ENCODE results near the gene HCN4.

The HCN4 gene

DNA sequence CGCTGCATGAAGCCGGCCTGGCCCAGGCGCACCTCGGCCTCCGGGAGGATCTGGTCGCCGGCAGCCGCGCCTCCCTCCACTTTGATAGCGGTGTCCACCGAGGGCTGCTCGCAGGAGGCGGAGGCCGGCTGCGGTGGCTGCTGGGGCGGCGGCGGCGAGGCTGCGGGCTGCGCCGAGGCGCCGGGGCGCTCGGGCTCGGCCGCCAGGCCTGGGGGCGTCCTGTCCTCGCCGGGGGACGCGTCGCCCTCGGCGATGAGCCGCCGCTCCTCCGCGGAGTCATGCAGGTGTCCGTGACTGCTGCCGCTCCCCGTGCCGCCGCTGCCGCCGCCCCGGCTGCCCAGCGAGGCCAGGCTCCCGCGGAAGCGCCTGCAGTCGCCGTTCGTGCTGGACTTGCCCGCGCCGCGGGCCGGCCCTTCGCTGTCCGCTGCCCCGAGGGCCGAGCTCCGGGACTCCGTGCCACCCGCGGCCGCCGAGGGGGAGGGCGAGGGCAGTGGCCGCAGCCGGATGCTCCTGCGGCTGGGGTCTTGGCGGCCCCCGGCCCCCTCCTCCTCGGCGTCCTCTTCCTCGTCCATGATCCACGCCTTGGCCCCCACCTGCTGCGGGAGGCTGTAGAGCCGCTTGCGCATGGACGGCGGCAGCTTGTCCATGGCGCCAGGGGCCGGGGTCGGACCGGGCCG is 996 bp downstream of the HCN4 start:
- WGBS (ENCODE audit: insufficient coverage, insufficient read length): no CpG with 5 or more reads among the region's 90 CpGs
- Histone ChIP-seq H3K9me3 (ENCODE audit: control insufficient read depth, insufficient read depth, low read length) (no peaks in the 10 kb centered on the region), H3K36me3 (ENCODE audit: control insufficient read depth, insufficient read depth, low read length) (no peaks in the 10 kb centered on the region; the same call in 1 of the 2 replicates), H3K4me1 (ENCODE audit: control insufficient read depth, insufficient read depth, low read length) (peaks cover 14% of the 10 kb centered on the region), H3K27me3 (ENCODE audit: control insufficient read depth, insufficient read depth, low read length) (peaks cover 7% of the 10 kb centered on the region; the same call in 1 of the 2 replicates), H3K4me3 (ENCODE audit: low read length) (peak overlapping the region; percentile 82), H3K27ac (ENCODE audit: low read length) (no peak overlapping the region)
- DNase-seq (ENCODE audit: low read depth, low spot score): no peak

- H3K4me3 ChIP-seq (ENCODE audit: low read length): peak overlapping the region; percentile 82
- H3K27me3 ChIP-seq (ENCODE audit: control insufficient read depth, insufficient read depth, low read length): peaks cover 7% of the 10 kb centered on the region; the same call in 1 of the 2 replicates
These were observed 1.8 kb downstream of the HCN4 start for GRCh38 chr15:73366766-73367623.

DNA sequence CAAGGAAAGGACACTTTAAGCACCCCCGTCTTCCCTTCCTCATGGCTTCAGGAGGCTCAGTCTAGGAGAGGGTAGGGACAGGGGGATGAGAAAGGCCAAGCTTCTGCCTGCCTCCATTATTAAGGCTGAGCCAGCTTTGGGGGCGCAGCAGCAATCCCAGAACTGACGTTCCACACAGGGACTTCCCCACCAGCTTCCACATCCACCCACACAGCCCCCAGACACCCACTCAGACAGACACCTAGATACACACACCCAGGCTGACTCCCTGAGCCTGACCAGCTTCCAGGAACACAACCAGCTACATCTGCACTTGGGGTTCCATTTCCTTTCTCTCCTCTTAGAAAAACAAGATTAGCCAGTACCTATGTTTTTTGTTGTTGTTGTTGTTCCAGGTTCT is 4.7 kb downstream of the HCN4 start:
- no CpG with 5 or more reads among the region's 3 CpGs for WGBS (ENCODE audit: insufficient coverage, insufficient read length)
- no peak for DNase-seq (ENCODE audit: low read depth, low spot score)
- peaks cover 12% of the 10 kb centered on the region for H3K4me1 ChIP-seq (ENCODE audit: control insufficient read depth, insufficient read depth, low read length)
- H3K4me3 ChIP-seq (ENCODE audit: low read length): no peak overlapping the region
- H3K9me3 ChIP-seq (ENCODE audit: control insufficient read depth, insufficient read depth, low read length): no peaks in the 10 kb centered on the region
- H3K27ac ChIP-seq (ENCODE audit: low read length): no peak overlapping the region
- H3K36me3 ChIP-seq (ENCODE audit: control insufficient read depth, insufficient read depth, low read length): no peaks in the 10 kb centered on the region; the same call in 1 of the 2 replicates
- H3K27me3 ChIP-seq (ENCODE audit: control insufficient read depth, insufficient read depth, low read length): peaks cover 5% of the 10 kb centered on the region; the same call in 1 of the 2 replicates

More at GRCh38 chr15:73366766-73367623, 1.8 kb downstream of the HCN4 start:
- Histone ChIP-seq H3K4me1 (ENCODE audit: control insufficient read depth, insufficient read depth, low read length) (peaks cover 17% of the 10 kb centered on the region), H3K36me3 (ENCODE audit: control insufficient read depth, insufficient read depth, low read length) (no peaks in the 10 kb centered on the region; the same call in 1 of the 2 replicates), H3K27ac (ENCODE audit: low read length) (no peak overlapping the region), H3K9me3 (ENCODE audit: control insufficient read depth, insufficient read depth, low read length) (no peaks in the 10 kb centered on the region)
- DNase-seq (ENCODE audit: low read depth, low spot score): no peak
- no CpG with 5 or more reads among the region's 28 CpGs for WGBS (ENCODE audit: insufficient coverage, insufficient read length)

DNA sequence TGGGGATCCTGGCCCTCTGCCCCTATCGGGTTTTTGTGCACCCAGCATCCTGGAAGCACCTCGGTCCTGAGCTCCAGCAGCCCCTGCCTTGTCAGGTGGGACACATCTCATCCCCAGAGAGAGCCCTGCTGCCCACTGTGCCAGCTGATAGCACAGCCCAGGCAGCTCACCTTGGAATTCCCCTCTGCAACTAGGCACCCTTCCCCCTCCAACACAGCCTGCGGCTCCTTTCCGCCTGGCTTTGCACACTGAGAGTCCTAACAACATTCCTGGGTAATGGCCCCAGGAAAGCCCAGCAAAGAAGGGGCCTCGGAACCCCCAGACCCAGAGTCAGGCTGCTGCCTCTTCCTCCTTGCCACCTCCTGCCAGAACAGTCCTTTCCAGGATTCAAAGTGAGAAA is 5.9 kb downstream of the HCN4 start:
- H3K4me1 ChIP-seq (ENCODE audit: control insufficient read depth, insufficient read depth, low read length): peaks cover 12% of the 10 kb centered on the region
- H3K9me3 ChIP-seq (ENCODE audit: control insufficient read depth, insufficient read depth, low read length): no peaks in the 10 kb centered on the region
- no CpG with 5 or more reads among the region's 5 CpGs for WGBS (ENCODE audit: insufficient coverage, insufficient read length)
- no peaks in the 10 kb centered on the region; the same call in 1 of the 2 replicates for H3K36me3 ChIP-seq (ENCODE audit: control insufficient read depth, insufficient read depth, low read length)
- H3K4me3 ChIP-seq (ENCODE audit: low read length): no peak overlapping the region
- H3K27ac ChIP-seq (ENCODE audit: low read length): no peak overlapping the region
- no peak for DNase-seq (ENCODE audit: low read depth, low spot score)
- peaks cover 5% of the 10 kb centered on the region; the same call in 1 of the 2 replicates for H3K27me3 ChIP-seq (ENCODE audit: control insufficient read depth, insufficient read depth, low read length)

DNA sequence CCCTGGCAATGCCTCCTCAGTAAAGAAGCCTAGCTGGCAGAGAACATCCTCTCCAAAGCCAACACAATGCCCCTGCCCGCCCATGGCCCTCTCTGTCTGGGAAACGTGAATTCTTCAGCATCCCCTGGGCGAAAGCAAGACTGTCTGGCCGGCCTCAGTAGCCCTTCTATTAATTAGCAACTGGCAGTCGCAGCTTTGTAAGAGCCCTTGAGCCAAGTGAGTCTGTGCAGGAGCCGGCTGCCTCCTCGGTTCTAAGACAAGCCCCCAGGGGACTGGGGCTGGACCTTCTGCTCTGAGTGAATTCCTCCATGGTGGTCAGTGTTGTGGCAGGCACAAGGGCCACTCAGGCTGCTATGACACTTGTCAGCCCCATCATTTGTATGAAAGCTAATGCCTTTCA is 7.4 kb downstream of the HCN4 start:
- Histone ChIP-seq H3K27ac (ENCODE audit: low read length) (no peak overlapping the region), H3K36me3 (ENCODE audit: control insufficient read depth, insufficient read depth, low read length) (no peaks in the 10 kb centered on the region), H3K9me3 (ENCODE audit: control insufficient read depth, insufficient read depth, low read length) (no peaks in the 10 kb centered on the region), H3K27me3 (ENCODE audit: control insufficient read depth, insufficient read depth, low read length) (peaks cover under 1% of the 10 kb centered on the region; the same call in 1 of the 2 replicates), H3K4me1 (ENCODE audit: control insufficient read depth, insufficient read depth, low read length) (peaks cover 5% of the 10 kb centered on the region; the same call in 1 of the 2 replicates), H3K4me3 (ENCODE audit: low read length) (no peak overlapping the region)
- no CpG with 5 or more reads among the region's 7 CpGs for WGBS (ENCODE audit: insufficient coverage, insufficient read length)
- DNase-seq (ENCODE audit: low read depth, low spot score): no peak

GRCh38 chr15:73359651-73360050 is 9.1 kb downstream of the HCN4 start:
- WGBS (ENCODE audit: insufficient coverage, insufficient read length): no CpG with 5 or more reads among the region's 5 CpGs
- H3K4me3 ChIP-seq (ENCODE audit: low read length): no peak overlapping the region
- H3K4me1 ChIP-seq (ENCODE audit: control insufficient read depth, insufficient read depth, low read length): peaks cover 5% of the 10 kb centered on the region; the same call in 1 of the 2 replicates
- no peak overlapping the region for H3K27ac ChIP-seq (ENCODE audit: low read length)
- H3K27me3 ChIP-seq (ENCODE audit: control insufficient read depth, insufficient read depth, low read length): no peaks in the 10 kb centered on the region
- no peak for DNase-seq (ENCODE audit: low read depth, low spot score)
- no peaks in the 10 kb centered on the region for H3K9me3 ChIP-seq (ENCODE audit: control insufficient read depth, insufficient read depth, low read length)
- H3K36me3 ChIP-seq (ENCODE audit: control insufficient read depth, insufficient read depth, low read length): no peaks in the 10 kb centered on the region

GRCh38 chr15:73357999-73358665 is 10.6 kb downstream of the HCN4 start:
- H3K27ac ChIP-seq (ENCODE audit: low read length): no peak overlapping the region
- no CpG with 5 or more reads among the region's 9 CpGs for WGBS (ENCODE audit: insufficient coverage, insufficient read length)
- no peaks in the 10 kb centered on the region for H3K36me3 ChIP-seq (ENCODE audit: control insufficient read depth, insufficient read depth, low read length)
- no peak for DNase-seq (ENCODE audit: low read depth, low spot score)
- H3K4me3 ChIP-seq (ENCODE audit: low read length): no peak overlapping the region
- peaks cover 8% of the 10 kb centered on the region for H3K4me1 ChIP-seq (ENCODE audit: control insufficient read depth, insufficient read depth, low read length)
- H3K9me3 ChIP-seq (ENCODE audit: control insufficient read depth, insufficient read depth, low read length): no peaks in the 10 kb centered on the region
- H3K27me3 ChIP-seq (ENCODE audit: control insufficient read depth, insufficient read depth, low read length): no peaks in the 10 kb centered on the region

DNA sequence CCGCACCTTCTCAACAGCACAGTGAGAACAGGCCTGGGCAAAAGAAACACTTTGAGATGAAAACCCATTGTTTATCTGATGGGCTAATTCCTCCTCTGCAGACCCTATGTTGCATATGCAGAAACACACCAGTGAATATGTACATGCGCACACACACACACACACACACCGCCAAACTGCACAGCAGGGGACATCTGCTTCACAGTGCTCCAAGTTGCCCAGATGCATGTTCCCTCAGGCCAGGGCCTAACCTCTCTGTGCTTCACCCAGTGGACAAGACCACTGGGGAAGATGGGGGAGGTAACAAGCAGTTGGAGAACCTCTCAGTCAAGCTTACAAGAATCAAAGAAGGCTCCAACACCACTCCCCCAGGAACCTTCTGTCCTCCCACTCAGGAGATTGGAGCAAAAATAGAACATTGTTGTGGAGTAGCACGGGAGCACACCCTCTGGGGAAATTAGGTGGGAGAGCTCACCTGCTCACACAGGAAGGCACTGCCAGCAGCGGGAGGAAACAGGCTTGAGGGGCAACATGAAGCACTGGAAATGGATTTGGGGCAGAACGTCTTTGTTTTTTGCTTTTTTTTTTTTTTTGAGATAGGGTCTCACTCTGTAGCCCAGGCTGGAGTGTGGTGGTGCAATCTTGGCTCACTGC is 13.0 kb downstream of the HCN4 start:
- Histone ChIP-seq H3K27me3 (ENCODE audit: control insufficient read depth, insufficient read depth, low read length) (no peaks in the 10 kb centered on the region), H3K27ac (ENCODE audit: low read length) (no peak overlapping the region), H3K4me3 (ENCODE audit: low read length) (no peak overlapping the region), H3K4me1 (ENCODE audit: control insufficient read depth, insufficient read depth, low read length) (peaks cover 6% of the 10 kb centered on the region), H3K9me3 (ENCODE audit: control insufficient read depth, insufficient read depth, low read length) (no peaks in the 10 kb centered on the region), H3K36me3 (ENCODE audit: control insufficient read depth, insufficient read depth, low read length) (no peaks in the 10 kb centered on the region)
- no CpG with 5 or more reads among the region's 6 CpGs for WGBS (ENCODE audit: insufficient coverage, insufficient read length)
- no peak for DNase-seq (ENCODE audit: low read depth, low spot score)

- Histone ChIP-seq H3K36me3 (ENCODE audit: control insufficient read depth, insufficient read depth, low read length) (no peaks in the 10 kb centered on the region), H3K27me3 (ENCODE audit: control insufficient read depth, insufficient read depth, low read length) (no peaks in the 10 kb centered on the region), H3K27ac (ENCODE audit: low read length) (no peak overlapping the region), H3K9me3 (ENCODE audit: control insufficient read depth, insufficient read depth, low read length) (no peaks in the 10 kb centered on the region), H3K4me3 (ENCODE audit: low read length) (no peak overlapping the region), H3K4me1 (ENCODE audit: control insufficient read depth, insufficient read depth, low read length) (peaks cover 6% of the 10 kb centered on the region)
- DNase-seq (ENCODE audit: low read depth, low spot score): no peak
- no CpG with 5 or more reads among the region's 4 CpGs for WGBS (ENCODE audit: insufficient coverage, insufficient read length)
These were observed 14.5 kb downstream of the HCN4 start for GRCh38 chr15:73354241-73354640.

DNA sequence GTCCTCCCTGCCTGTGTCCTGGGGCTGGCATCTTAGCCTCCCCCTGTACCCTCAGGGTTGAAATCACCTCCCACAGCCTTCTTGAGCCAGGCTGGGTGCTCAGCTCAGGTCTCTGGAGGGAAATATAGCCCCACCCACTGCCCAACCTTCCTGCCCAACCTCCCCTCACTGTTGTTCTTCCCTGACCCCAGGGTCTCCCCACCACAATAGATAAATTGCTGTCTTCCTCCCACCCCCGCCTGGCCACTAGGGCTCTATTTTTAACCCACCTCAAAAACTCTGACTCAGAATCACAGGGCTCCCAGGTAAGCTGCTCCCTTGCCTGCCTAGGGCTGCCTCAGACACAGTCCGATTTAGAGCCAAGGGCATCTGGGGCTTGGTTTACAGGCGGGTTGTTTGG is 15.0 kb downstream of the HCN4 start:
- Histone ChIP-seq H3K4me3 (ENCODE audit: low read length) (no peak overlapping the region), H3K27me3 (ENCODE audit: control insufficient read depth, insufficient read depth, low read length) (no peaks in the 10 kb centered on the region), H3K27ac (ENCODE audit: low read length) (no peak overlapping the region), H3K9me3 (ENCODE audit: control insufficient read depth, insufficient read depth, low read length) (no peaks in the 10 kb centered on the region), H3K36me3 (ENCODE audit: control insufficient read depth, insufficient read depth, low read length) (no peaks in the 10 kb centered on the region), H3K4me1 (ENCODE audit: control insufficient read depth, insufficient read depth, low read length) (peaks cover 6% of the 10 kb centered on the region)
- DNase-seq (ENCODE audit: low read depth, low spot score): no peak
- WGBS (ENCODE audit: insufficient coverage, insufficient read length): no CpG with 5 or more reads among the region's 3 CpGs
